HEK293T (cell line): Measurements from ENCODE around the gene MSH2.
"Not testable (repeated sequence)": the region's sequence is repeated elsewhere in the genome, so short reads cannot be mapped to it uniquely, and the experiment has no call there.

Source experiments
- CTCF ChIA-PET: fragments of 350-600 bp; formaldehyde crosslinking; extraction: SDS; loops from one replicate; lab custom pipeline; 2021; ENCODE audit warnings: antibody characterized with exemption, inconsistent platforms; lab: Yijun Ruan, JAX
- POLR2A ChIA-PET: fragments of 350-600 bp; formaldehyde crosslinking; extraction: SDS; loops from one replicate; lab custom pipeline; 2020; ENCODE audit warnings: antibody characterized with exemption, inconsistent platforms; lab: Yijun Ruan, JAX
- DNase-seq: peaks from one replicate; pipeline ENCODE4 v3.0.0; 2012; ENCODE audit warnings: mixed read lengths; ENCODE audit errors: extremely low spot score
- ARNT ChIP-seq: fragments of 450-650 bp; IDR thresholded peaks from 2 replicates; pipeline ENCODE4 v1.6.1; 2017; ENCODE audit warnings: mild to moderate bottlenecking
- BHLHE40 ChIP-seq: fragments of 450-650 bp; IDR thresholded peaks from 2 replicates; pipeline ENCODE4 v1.6.1; 2016; ENCODE audit warnings: mild to moderate bottlenecking, moderate library complexity, borderline replicate concordance
- CTBP1 ChIP-seq: fragments of 450-650 bp; IDR thresholded peaks from 2 replicates; pipeline ENCODE4 v1.6.1; 2016; ENCODE audit warnings: borderline replicate concordance
- ELF4 ChIP-seq: fragments of 450-650 bp; IDR thresholded peaks from 2 replicates; pipeline ENCODE4 v1.6.1; 2017; ENCODE audit warnings: antibody characterized with exemption
- FOXA1 ChIP-seq: fragments of 450-650 bp; IDR thresholded peaks from 2 replicates; pipeline ENCODE4 v1.6.1; 2016; ENCODE audit warnings: mild to moderate bottlenecking
- FOXK2 ChIP-seq: fragments of 450-650 bp; IDR thresholded peaks from 2 replicates; pipeline ENCODE4 v1.6.1; 2016; ENCODE audit warnings: mild to moderate bottlenecking
- FOXM1 ChIP-seq: fragments of 450-650 bp; IDR thresholded peaks from 2 replicates; pipeline ENCODE4 v1.6.1; 2017; ENCODE audit warnings: mild to moderate bottlenecking, borderline replicate concordance
- HDGF ChIP-seq: fragments of 450-650 bp; IDR thresholded peaks from 2 replicates; pipeline ENCODE4 v1.6.1; 2017; ENCODE audit warnings: antibody characterized with exemption, borderline replicate concordance
- L3MBTL2 ChIP-seq: fragments of 450-650 bp; conservative IDR thresholded peaks from 2 replicates; pipeline ENCODE4 v1.6.1; 2016; ENCODE audit warnings: mild to moderate bottlenecking
- LEF1 ChIP-seq: fragments of 450-650 bp; IDR thresholded peaks from 2 replicates; pipeline ENCODE4 v1.6.1; 2017; ENCODE audit warnings: mild to moderate bottlenecking, borderline replicate concordance
- NFRKB ChIP-seq: fragments of 450-650 bp; IDR thresholded peaks from 2 replicates; pipeline ENCODE4 v1.6.1; 2016; ENCODE audit warnings: mild to moderate bottlenecking, moderate library complexity
- PKNOX1 ChIP-seq: fragments of 450-650 bp; IDR thresholded peaks from 2 replicates; pipeline ENCODE4 v1.6.1; 2016
- SP1 ChIP-seq: fragments of 450-650 bp; IDR thresholded peaks from 2 replicates; pipeline ENCODE4 v1.6.1; 2017
- SUZ12 ChIP-seq: fragments of 450-650 bp; IDR thresholded peaks from 2 replicates; pipeline ENCODE4 v1.6.1; 2016; ENCODE audit warnings: mild to moderate bottlenecking
- TARDBP ChIP-seq: fragments of 450-650 bp; IDR thresholded peaks from 2 replicates; pipeline ENCODE4 v1.6.1; 2016
- ZNF384 ChIP-seq: fragments of 450-650 bp; IDR thresholded peaks from 2 replicates; pipeline ENCODE4 v1.6.1; 2016

MSH2 gene

DNA sequence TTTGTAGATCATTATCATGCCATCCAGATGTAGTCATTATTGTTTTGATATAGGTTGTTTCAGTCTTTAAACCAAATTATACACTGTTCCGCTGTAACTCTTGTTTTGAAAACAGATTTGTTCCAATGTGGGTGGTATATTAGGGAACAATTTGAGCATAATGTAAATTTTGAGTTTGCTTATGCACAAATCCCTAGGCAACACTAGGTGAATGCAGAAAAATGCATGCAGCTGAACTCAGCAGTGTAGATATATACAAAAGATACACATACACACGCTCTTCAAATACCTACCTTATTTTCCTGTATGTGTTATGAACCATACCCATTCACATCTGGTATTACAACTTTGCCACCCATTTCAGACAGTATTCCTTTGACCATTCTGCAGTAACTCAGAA is 35.8 kb downstream of the MSH2 start:
- CTCF ChIA-PET, result interaction anchor here (2.4 kb wide), 1 partner anchor 328 kb away, joined by 16 read pairs; no protein-coding TSS in a partner anchor
- TF ChIP-seq SUZ12, result no peak
- no peak for TF ChIP-seq FOXM1
- no peak for TF ChIP-seq L3MBTL2
- TF ChIP-seq TARDBP, result no peak
- no peak for TF ChIP-seq HDGF
- TF ChIP-seq ELF4, result no peak
- TF ChIP-seq NFRKB, result no peak
- no peak for TF ChIP-seq PKNOX1
- TF ChIP-seq SP1, result no peak
- no peak for TF ChIP-seq FOXA1
- no peak for TF ChIP-seq ARNT
- TF ChIP-seq CTBP1, result no peak
- no peak for TF ChIP-seq BHLHE40
- TF ChIP-seq LEF1, result no peak
- no peak for TF ChIP-seq ZNF384
- TF ChIP-seq FOXK2, result no peak
- no peak for DNase-seq
- POLR2A ChIA-PET, result no interaction called here

DNA sequence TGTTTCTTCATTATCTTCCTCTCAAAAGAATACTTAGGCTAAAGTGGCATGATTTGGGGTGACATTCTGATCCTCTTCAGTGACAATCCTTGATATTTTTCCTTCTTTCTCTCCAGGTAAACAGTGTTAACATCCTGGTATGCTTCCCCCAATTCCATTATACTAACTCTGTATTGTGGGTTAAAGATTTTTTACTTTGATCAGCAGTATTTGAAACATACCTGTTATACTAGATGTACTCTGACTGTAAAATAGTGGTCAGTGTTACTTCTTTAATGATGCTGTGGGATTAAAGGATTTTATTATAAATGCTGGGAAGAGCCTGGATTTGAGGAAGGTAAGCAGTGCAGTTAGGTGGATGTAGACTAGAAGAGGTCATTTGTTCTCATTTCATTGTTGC is 48.8 kb downstream of the MSH2 start:
- TF ChIP-seq L3MBTL2, result no peak
- TF ChIP-seq BHLHE40, result no peak
- TF ChIP-seq ZNF384, result no peak
- TF ChIP-seq FOXA1, result no peak
- TF ChIP-seq LEF1, result no peak
- no peak for TF ChIP-seq PKNOX1
- TF ChIP-seq ELF4, result no peak
- no peak for TF ChIP-seq FOXM1
- no peak for TF ChIP-seq SUZ12
- TF ChIP-seq CTBP1, result no peak
- no peak for TF ChIP-seq HDGF
- no peak for TF ChIP-seq FOXK2
- TF ChIP-seq SP1, result no peak
- no peak for TF ChIP-seq NFRKB
- TF ChIP-seq ARNT, result no peak
- POLR2A ChIA-PET, result no interaction called here
- CTCF ChIA-PET, result no interaction called here
- no peak for DNase-seq

DNA sequence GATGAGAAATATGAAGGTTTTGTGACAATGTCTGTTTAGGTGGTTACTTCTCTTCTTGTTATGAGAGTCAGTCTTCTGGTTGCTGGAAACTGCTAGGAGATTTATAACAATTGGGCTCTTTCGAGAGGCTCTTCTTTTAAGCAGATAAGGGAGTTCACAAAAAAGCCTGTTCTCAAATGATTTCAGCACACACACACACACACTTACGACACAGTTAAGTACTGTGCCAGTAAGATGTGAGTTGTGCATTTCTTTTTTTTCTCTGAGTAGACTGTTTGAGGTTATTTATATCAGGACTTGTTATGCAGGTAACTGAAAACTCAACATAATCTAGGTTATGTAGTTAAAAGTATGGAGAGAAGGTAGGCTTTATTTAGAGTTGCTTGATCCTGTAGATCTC is 49.8 kb downstream of the MSH2 start:
- CTCF ChIA-PET, result no interaction called here
- TF ChIP-seq ZNF384 (no peak), CTBP1 (no peak), SUZ12 (no peak), FOXK2 (no peak), PKNOX1 (no peak), TARDBP (no peak), FOXA1 (no peak), BHLHE40 (no peak), SP1 (no peak), HDGF (no peak), LEF1 (no peak), L3MBTL2 (no peak), ARNT (no peak), ELF4 (no peak), NFRKB (no peak), FOXM1 (no peak)
- DNase-seq, result no peak
- POLR2A ChIA-PET, result no interaction called here

DNA sequence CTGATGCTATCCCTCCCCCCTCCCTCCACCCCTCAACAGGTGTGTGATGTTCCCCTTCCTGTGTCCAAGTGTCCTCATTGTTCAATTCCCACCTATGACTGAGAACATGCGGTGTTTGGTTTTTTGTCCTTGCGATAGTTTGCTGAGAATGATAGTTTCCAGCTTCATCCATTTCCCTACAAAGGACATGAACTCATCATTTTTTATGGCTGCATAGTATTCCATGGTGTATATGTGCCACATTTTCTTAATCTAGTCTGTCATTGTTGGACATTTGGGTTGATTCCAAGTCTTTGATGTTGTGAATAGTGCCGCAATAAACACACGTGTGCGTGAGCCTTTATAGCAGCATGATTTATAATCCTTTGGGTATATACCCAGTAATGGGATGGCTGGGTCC is 51.9 kb downstream of the MSH2 start:
- DNase-seq, POLR2A ChIA-PET, CTCF ChIA-PET: not testable (repeated sequence)

DNA sequence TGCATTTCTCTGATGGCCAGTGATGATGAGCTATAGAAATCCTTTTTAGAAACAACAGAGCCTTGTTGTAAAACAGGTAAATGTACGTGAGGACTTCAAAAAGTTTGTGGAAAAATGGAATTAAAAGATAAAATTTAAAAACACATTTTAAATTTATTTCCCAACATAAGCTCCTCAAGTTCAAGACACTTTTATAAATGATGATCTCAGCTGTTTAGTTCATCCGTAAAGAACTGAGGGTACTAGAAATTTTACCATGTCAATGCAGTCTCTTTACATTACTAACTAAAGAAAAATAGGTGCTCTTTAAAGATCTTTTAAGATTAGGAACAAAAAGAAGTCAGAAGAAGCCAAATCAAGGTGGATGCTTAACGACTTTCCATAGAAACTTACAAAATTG is 52.5 kb downstream of the MSH2 start:
- ChIA-PET POLR2A (no interaction called here), CTCF (no interaction called here)
- no peak for DNase-seq
- no peak for TF ChIP-seq SUZ12
- TF ChIP-seq NFRKB, result no peak

DNA sequence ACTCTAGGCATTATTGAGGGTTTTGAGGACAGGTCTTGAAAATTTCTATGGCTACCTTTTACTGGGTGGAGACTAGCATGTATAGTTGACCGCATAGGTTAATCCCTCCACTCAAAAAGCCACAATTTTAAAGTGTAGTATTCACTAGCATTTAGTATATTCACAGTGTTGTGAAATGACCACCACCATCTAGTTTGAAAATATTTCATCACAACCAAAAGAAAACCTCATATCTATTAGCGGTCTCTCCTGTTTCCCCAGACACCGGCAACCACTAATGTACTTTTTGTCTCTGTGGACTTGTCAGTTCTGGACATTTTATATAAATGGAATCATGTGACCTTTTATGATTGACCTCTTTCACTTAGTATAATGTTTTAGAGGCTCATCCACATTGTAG is 53.9 kb downstream of the MSH2 start:
- no peak for TF ChIP-seq SUZ12
- no peak for TF ChIP-seq L3MBTL2
- no peak for TF ChIP-seq FOXA1
- no peak for TF ChIP-seq PKNOX1
- TF ChIP-seq BHLHE40, result no peak
- no peak for TF ChIP-seq FOXK2
- no peak for TF ChIP-seq TARDBP
- TF ChIP-seq FOXM1, result no peak
- TF ChIP-seq SP1, result no peak
- no peak for TF ChIP-seq CTBP1
- TF ChIP-seq ELF4, result no peak
- no peak for DNase-seq
- CTCF ChIA-PET, result no interaction called here
- POLR2A ChIA-PET, result no interaction called here
